Activated CD4-positive, alpha-beta T cell treated with anti-CD3 and anti-CD28 coated beads for 4 hours (primary cell): ENCODE results near the gene PRKCD.
A peak's percentile ranks its signal among the peaks of the same experiment; 100 is the strongest.

Experiments used
- DNase-seq, 2 donors: peaks; one replicate each; pipeline ENCODE4 v3.0.0-alpha.2; 2020

PRKCD gene

GRCh38 chr3:53193466-53194209 lies 32.6 kb downstream of the PRKCD start:
- no peak for DNase-seq

- no peak for DNase-seq
These were observed 33.4 kb downstream of the PRKCD start for GRCh38 chr3:53194210-53195065.

DNA sequence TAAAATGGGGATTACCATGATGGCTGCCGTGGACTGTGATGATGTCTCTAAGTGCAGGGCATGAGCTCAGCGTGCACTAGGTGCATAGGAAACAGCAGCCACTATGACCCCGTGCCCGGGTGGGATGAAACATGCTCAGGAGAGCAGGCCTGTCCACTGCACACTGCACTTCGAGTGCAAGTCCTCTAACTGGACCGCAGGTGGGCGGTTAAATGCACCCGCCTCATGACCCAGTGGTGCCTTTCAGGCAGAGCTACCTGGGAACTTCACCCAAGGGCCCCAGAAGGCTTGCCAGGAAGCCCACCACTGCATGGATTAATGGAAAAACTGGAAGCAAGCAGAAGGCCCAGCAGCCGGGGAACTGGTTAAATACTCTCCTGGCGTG lies 34.0 kb downstream of the PRKCD start:
- no peak for DNase-seq

- peak; percentile 44 to 50 for DNase-seq
These were observed 34.9 kb downstream of the PRKCD start for GRCh38 chr3:53195602-53196574.

- peak; percentile 31 to 48 for DNase-seq
These were observed 35.8 kb downstream of the PRKCD start for GRCh38 chr3:53196575-53197407.

DNA sequence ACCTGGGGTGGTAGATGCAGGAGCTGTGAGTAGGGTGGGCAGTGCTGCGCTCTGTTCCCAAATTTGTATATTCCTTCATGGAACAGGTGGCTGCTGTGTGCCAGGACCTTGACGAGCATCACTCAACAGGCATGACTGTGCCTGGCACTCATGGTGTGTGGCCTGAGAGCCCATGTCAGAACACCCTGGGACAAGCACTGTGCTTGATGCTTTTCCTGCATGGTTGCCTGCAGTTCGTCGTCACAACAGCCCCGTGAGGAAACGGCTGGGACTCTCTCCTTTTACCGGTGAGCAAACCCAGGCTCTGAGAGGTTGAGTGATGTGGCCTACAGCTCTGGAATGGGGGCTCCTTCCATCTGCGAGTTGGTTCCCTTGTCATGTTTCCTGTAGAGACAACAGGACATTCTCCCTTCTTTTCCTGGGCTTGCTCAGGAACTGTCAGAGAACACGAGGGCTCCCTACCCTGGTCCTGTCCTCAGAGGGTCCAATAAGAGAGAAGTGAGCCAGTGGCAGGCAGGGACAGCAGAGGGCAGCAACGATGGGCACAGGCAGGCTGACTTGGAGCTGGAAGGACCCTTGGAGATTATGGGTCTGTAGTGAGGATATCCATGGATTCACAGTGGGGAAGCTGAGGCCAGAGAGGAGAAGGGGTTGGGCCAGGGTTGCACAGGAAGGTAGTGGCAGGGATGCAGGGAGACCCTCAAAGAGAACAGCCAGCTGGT lies 37.4 kb downstream of the PRKCD start:
- no peak for DNase-seq

DNA sequence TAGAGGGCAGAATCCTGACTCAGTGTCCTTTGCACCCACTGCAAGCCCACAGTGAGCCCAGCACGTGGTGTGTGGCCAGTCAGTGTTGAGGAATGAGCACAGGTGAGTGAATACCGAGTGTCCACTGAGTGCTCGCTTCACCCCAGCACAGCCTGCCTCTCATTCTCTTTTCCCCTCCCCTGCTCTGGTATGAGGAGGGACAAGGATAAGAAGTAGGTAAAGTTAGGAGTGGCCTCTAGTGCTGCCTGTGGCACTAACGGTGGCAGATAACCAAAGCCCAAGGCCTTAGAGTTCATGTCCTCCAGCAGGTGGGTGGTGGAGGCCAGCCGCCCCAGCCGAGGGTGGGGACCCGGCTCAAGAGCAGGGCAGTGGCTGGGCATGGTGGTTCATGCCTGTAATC lies 38.0 kb downstream of the PRKCD start:
- no peak for DNase-seq

DNA sequence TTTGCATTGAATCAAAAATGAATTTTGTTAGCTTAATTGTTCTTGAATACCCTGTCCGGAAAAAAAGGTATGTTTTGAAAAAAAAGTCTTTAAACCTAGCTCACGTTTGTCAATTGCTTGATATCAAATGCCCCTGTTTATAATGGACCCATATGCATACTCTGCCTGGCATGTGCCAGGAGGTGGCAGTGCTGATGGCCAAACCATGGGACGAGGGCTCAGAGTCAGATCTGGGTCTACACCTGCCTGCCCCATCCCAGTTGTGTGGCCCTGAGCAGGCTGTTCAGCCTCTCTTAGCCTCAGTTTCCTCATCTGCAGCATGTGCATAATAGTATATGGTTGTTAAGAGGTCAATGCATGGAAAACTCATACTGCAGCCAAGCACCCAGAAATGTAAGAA lies 38.8 kb downstream of the PRKCD start:
- no peak for DNase-seq

DNA sequence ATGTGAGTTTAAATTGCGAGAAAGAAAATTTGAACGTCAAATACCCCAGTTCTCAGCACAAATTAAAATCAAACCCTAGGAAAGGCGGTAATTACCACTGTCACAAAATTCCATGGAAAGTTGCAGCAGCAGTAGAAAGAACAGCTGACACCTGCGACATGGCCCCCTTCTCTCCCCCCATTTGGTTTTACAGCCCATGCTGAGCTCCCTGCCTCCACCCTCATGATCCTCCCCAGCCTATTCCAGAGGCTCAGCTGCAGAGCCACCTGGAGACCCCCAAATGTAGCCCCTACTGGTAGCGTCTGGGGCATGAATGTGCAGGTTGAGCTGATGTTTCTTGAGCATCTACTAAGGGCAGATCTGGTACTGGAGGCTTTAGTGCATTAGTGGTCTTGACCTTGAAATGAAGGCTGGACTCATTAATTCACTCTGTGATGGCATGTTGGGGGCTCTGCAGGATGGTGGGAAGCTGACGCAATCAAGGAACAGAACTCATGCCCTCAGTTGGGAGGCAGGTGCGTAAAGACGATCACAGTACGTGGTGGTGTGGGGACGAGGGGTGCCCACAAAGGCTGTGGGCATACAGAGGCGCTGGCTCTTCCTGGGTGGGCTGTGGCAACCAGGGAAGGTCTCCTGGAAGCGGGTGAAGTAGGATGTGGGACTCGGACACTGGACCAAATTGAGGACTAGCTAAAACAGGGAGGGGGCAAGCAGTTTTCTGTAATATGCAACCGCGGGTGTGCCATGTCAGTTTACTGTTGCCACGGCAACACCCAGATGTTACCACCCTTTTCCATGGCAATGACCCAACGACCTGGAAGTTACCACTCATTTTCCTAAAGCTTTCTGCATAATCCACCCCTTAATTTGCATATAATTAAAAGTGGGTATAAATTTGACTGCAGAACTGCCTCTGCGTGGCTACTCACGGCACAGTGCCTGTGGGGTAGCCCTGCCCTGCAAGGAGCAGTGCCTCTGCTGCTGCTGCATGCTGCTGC lies 39.8 kb downstream of the PRKCD start:
- no peak for DNase-seq

DNA sequence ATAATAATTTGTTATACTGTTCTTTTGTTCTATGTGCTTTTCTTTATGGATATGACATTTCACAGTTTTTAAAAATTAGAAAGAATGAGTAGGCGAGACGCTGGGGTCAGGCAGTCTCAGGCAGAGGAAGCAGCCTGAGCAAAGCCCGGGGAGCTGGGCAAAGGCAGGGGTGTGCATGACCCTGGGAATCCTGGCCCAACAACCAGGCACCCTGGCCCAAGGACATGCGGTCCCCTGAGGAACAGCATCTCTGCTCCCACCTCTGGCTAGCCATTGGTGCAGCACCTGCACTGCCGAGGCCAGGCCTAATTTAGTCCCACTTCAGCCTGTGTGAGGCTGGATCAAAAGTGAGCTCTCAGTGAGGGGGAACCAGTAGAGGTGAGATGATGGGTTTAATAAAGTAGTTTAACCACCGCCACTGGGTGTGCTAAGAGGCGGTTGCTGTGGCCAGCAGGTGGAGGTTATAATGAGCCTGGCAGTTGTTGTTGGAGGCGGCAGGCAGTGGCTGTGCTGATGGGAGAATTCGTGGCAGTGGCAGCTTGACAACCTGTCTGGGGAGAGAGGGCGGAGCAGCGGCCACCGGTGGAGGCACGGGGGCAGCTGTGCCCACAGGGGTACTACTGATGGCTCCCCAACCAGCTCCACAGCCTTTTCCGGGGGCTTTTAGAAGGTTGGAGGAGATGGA lies 41.5 kb downstream of the PRKCD start:
- DNase-seq = no peak

- no peak for DNase-seq
These were observed 51.0 kb downstream of the PRKCD start for GRCh38 chr3:53211706-53212702.

GRCh38 chr3:53213276-53213675 lies 52.3 kb downstream of the PRKCD start:
- no peak for DNase-seq

DNA sequence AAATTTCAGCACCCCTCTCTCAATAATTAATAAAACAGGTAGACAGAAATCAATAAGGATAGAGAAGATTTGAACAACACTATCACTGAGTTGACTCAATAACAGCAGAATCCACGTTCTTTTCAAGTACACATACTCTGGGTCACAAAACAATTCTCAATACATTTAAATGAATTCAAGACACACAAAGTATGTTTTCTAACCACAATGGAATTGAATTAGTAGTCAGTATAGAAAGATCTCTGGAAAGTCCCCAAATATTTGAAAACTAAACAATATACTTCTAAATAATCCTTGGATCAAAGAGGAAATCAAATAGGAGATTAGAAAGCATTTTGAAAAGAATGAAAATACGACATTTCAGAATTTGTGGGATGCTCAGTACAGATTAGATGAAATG lies 54.8 kb downstream of the PRKCD start:
- no peak for DNase-seq

DNA sequence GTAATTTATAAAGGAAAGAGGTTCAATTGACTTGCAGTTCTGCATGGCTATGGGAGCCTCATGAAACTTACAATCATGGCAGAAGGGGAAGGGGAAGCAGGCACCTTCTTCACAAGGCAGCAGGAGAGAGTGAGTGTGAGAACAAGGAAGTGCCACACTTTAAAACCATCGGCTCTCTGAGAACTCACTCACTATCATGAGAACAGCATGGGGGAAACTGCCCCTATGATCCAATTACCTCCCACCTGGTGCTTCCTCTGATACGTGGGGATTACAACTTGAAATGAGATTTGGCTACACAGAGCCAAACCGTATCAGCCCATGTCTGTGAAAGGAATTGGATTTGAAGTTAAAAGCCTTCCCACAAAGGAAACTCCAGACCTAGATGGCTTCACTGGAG lies 55.7 kb downstream of the PRKCD start:
- DNase-seq = no peak

GRCh38 chr3:53217175-53217574 lies 56.2 kb downstream of the PRKCD start:
- DNase-seq = no peak

- DNase-seq = no peak
These were observed 57.1 kb downstream of the PRKCD start for GRCh38 chr3:53218131-53218530.

DNA sequence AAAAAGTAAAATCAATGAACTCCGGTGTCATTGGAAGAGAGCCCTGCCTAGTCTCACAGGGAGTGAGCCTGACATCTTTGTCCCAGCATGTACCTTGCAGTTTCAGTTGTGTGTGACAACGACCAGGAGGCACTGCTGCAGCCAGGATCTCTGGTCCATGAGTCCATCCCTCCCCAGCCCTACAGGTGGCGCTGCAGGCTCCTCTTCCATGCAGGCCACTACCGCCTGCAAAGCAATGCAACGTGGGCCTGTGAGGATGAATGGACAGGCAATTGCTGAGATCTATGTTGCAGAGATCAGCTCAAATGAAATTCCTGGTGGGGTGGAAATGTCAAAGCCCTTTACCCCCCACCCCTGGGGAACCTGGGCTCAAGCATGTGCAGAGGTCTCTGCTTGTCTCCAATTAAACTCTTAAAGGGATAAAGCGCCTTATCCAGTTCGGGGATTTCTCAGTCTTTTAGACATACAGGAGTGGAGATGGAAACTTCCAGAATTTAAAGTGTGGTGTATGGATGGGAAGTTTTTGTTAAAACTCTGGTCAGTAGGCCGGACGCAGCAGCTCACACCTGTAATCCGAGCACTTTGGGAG lies 59.0 kb downstream of the PRKCD start:
- DNase-seq = peak; percentile 60 to 73

GRCh38 chr3:53221345-53221744 lies 60.3 kb downstream of the PRKCD start:
- DNase-seq = no peak
